OCI-M1 (cell line): ENCODE data around the gene UCHL5.
"Not testable (repeated sequence)": the region's sequence is repeated elsewhere in the genome, so short reads cannot be mapped to it uniquely, and the experiment has no call there.

Source experiments
- DNase-seq: peaks from one replicate; lab custom pipeline; 2025; lab: John Stamatoyannopoulos, UW

The UCHL5 gene

DNA sequence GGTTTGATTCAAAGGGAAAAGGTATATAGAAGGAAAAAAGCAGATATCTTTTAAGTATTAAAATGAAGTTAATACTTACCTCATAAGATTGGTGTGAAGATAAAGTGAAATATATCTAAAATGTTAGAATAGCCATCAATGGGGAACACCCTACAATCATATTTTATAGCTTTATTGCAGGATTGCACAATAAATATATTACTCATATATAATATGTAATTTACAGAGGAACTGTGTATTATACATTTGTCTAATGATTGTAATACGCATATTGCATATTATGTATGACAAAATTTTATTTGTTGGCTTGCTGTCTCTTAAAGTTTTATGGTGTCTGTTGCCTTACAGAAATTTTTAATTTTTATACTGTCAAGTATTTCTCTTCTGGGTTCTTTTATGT is 47.8 kb downstream of the UCHL5 start:
- DNase-seq = no peak

- no peak for DNase-seq
Measured at GRCh38 chr1:193009501-193009900, 49.7 kb downstream of the UCHL5 start.

DNA sequence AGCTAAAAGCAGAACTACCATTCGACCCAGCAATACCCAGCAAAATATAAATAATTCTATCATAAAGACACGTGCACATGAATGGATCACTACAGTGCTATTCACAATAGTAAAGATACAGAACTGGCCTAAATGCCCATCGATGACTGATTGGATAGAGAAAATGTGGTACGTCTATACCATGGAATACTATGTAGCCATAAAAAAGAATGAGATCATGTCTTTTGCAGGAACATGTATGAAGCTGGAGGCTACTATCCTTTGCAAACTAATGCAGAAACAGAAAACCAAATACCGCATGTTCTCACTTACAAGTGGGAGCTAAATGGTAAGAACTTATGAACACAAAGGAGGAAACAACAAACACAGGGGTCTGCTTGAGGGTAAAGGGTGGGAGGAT is 53.4 kb downstream of the UCHL5 start:
- DNase-seq = no peak

GRCh38 chr1:192998536-192998935 is 60.6 kb downstream of the UCHL5 start:
- DNase-seq = peak; percentile 28

DNA sequence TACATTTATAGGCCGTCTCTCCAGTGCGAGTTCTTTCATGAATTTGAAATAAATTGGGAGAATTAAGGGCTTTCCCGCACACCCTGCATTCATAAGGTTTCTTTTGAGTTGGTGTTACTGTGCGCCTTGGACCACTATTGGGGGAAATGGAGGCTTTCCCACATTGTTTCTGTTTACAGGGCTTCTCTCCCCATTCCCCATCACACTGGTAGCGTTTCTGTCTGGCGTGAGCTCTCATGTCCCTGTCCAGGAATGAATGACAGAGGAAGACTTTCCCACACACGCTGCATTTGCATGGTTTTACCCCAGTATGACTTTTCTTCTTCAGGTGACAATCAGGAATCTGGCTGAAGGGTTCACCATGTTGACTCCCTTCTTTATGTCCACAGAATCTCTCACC is 65.0 kb downstream of the UCHL5 start:
- no peak for DNase-seq

- no peak for DNase-seq
Measured at GRCh38 chr1:192993426-192994085, 65.6 kb downstream of the UCHL5 start.

- DNase-seq = not testable (repeated sequence)
Measured at GRCh38 chr1:192986748-192987334, 72.3 kb downstream of the UCHL5 start.

DNA sequence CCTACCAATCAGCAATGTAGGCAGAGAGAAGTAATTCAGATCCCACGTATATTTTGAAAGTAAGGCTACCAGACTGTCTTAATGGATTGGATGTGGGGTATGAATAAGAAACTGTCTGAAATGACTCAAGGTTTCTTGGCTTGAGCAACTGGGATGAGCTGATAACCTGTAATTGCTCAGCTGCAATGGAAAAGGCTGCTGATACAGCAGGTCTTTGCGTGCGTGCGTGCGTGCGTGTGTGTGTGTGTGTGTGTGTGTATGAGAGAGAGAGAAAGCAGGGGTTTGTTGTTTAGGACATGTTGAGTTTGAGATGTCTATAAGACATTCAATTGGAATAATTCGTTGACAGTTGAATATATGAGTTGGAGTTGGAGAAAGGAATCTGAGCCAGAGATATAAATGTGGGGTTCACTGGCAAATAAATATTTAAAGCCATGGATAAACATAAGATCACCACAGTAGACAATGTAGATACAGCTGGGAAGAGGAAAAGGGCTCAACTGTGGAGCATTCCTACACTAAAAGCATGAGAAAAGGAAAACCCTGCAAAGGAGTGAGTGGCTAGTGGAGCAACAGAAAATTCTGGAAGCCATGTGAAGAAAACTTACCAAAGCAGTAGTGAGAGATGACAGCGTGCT is 72.9 kb downstream of the UCHL5 start:
- peak; percentile 94 for DNase-seq

- no peak for DNase-seq
Measured at GRCh38 chr1:192984080-192984479, 75.1 kb downstream of the UCHL5 start.

GRCh38 chr1:192983349-192983980 is 75.7 kb downstream of the UCHL5 start:
- no peak for DNase-seq

DNA sequence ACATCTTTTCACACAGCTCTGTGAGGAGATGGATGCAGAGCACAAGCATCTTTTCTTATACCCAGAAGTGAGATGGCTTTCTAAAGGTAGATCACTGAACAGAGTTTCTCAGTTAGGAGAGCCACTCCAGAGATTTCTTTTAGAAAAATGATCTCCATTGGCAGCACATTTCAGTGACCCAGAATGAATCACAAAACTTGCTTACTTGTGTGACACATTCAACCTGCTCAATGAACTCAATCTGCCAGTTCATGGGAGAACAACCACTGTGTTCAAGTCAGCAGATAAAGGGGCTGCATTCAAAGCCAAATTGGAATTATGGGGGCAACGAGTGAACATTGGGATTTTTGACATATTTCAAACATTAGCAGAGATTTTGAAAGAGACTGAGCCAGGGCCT is 78.3 kb downstream of the UCHL5 start:
- no peak for DNase-seq

DNA sequence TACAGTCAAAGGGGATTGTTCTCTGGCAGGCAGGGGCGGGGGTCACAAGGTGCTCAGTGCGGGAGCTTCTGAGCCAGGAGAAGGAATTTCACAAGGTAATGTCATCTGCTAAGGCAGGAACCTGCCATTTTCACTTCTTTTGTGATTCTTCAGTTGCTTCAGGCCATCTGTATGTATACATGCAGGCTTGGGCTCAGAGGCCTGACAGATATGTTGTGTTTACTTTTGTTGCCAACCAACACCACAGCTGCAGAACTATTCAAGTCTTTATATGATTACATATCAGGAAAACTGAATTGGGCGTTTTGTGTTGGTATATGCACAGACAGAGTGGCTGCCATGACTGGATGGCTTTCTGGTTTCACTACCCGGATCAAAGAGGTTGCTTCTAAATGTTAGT is 78.8 kb downstream of the UCHL5 start:
- not testable (repeated sequence) for DNase-seq

GRCh38 chr1:192979542-192979941 is 79.6 kb downstream of the UCHL5 start:
- no peak for DNase-seq

DNA sequence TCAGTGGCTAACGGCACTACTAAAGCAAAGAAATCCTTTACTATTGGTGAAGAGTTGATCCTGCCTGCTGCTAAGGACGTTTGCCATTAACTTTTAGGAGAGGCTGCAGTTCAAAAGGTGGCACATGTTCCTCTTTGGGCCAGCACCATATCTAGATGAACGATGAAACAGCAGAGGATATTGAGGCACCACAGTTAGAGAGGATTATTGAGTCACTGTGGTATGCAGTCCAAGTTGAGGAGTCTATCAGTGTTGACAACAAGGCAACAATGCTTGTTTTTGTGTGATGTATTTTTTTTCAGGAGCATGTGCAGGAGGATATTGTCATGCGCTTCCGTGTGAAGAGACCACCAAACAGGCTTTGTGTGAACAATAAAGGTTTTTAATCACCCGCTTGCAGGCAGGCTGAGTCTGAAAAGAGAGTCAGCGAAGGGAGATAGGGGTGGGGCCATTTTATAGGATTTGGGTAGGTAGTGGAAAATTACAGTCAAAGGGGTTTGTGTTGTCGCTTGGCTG is 80.9 kb downstream of the UCHL5 start:
- no peak for DNase-seq

GRCh38 chr1:192977089-192977706 is 82.0 kb downstream of the UCHL5 start:
- DNase-seq = peak; percentile 75

DNA sequence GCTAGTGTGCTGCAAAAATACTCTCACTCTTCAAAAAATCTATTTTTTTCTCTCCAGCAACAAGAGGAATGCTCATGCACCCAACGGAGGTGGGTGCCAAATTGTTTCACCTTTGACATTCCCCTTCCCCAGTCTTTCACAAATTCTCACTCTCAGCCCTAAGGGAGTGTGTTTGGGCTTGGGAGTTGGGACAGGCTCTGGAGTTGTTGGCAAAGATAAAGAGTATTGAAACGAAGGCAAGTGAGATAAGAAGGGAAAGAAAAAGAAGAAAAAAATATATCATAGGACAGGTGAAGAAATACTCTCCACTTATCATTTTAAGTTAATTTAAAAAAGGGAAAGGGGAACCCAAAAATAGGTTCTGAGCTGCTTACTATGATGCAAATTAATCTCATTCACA is 82.6 kb downstream of the UCHL5 start:
- no peak for DNase-seq

DNA sequence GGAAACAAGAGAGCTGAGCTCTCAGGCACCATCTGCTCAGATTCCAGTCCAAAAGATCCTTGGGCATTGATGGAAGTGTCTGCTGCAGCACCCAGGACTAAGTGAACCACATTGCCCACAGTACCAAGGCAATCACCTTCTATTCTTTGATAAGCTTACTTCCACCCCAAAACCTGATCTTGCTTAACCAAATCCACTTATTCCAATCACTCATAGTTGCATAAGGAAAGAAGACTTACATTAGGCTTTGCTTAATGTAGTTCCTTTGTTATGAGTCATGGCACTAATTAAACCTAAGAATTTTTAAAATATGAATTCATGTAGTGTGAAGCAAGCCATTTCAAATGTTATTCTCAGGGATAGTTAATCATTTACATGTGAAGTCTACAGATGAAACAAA is 84.5 kb downstream of the UCHL5 start:
- DNase-seq = no peak

- DNase-seq = no peak
Measured at GRCh38 chr1:192973988-192974387, 85.2 kb downstream of the UCHL5 start.

DNA sequence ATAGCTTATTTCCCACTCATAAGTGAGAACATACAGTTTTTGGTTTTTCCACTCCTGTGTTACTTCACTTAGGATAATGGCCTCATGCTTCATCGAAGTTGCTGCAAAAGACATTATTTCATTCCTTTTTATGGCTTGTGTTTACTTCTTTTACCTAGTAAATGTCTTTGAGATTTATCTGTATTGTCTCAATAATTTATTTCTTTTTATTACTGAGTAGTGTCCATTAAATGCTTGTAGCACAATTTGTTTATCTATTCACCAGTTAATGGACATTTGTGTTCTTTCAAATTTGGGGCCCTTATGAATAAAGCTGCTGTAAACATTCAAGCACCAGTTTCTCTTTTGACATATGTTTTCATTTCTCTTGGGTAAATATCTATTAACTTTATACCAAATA is 86.0 kb downstream of the UCHL5 start:
- DNase-seq = no peak

- DNase-seq = peak; percentile 55
Measured at GRCh38 chr1:192969091-192969490, 90.1 kb downstream of the UCHL5 start.

DNA sequence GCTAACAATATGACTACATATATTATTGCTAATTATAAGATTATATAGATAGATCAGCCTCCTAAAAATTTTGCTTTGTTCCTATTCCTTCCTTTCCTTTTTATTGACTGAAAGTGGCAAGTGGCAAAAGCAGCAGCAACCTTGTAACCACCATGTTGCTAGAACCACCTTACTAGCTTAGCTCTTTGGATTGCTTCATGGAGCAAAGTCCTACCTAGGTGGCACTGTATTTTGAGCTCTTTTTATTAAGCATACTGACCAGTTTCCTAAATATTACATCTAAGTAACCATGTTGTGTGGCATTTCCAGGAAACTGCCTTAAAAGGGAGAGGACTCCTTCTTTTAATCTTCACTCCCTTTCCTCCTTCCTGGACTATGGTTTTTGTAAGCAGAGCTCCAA is 90.8 kb downstream of the UCHL5 start:
- DNase-seq = no peak

GRCh38 chr1:192967901-192968300 is 91.3 kb downstream of the UCHL5 start:
- no peak for DNase-seq
